Measurements from ENCODE around the gene CNPY1.

CNPY1 gene

GRCh38 chr7:155584763-155585531, 38.6 kb upstream of the CNPY1 start:
- no peak for TF ChIP-seq POLR2A (IDR thresholded peaks at IDR 0.05; ENCODE audit: low read length)
- TF ChIP-seq GATA1 (IDR thresholded peaks at IDR 0.05; ENCODE audit: low read depth, low read length) = no peak
- peak; percentile 6 to 53 for DNase-seq

GRCh38 chr7:155584261-155584660, 37.9 kb upstream of the CNPY1 start:
- DNase-seq = no peak
- TF ChIP-seq POLR2A (IDR thresholded peaks at IDR 0.05; ENCODE audit: low read length) = no peak
- no peak for TF ChIP-seq GATA1 (IDR thresholded peaks at IDR 0.05; ENCODE audit: low read depth, low read length)

GRCh38 chr7:155583636-155584035, 37.3 kb upstream of the CNPY1 start:
- DNase-seq = no peak
- TF ChIP-seq GATA1 (IDR thresholded peaks at IDR 0.05; ENCODE audit: low read depth, low read length) = no peak
- TF ChIP-seq POLR2A (IDR thresholded peaks at IDR 0.05; ENCODE audit: low read length) = no peak

- no peak for DNase-seq
- no peak for TF ChIP-seq POLR2A (IDR thresholded peaks at IDR 0.05; ENCODE audit: low read length)
- TF ChIP-seq GATA1 (IDR thresholded peaks at IDR 0.05; ENCODE audit: low read depth, low read length) = no peak
These were observed 35.6 kb upstream of the CNPY1 start for GRCh38 chr7:155581954-155582353.

GRCh38 chr7:155581107-155581830, 34.9 kb upstream of the CNPY1 start:
- DNase-seq = no peak
- no peak for TF ChIP-seq POLR2A (IDR thresholded peaks at IDR 0.05; ENCODE audit: low read length)
- no peak for TF ChIP-seq GATA1 (IDR thresholded peaks at IDR 0.05; ENCODE audit: low read depth, low read length)

- TF ChIP-seq POLR2A (IDR thresholded peaks at IDR 0.05; ENCODE audit: low read length) (no peak), GATA1 (IDR thresholded peaks at IDR 0.05; ENCODE audit: low read depth, low read length) (no peak)
- DNase-seq = no peak
These were observed 34.0 kb upstream of the CNPY1 start for GRCh38 chr7:155580367-155580766.

- TF ChIP-seq POLR2A (IDR thresholded peaks at IDR 0.05; ENCODE audit: low read length) = no peak
- TF ChIP-seq GATA1 (IDR thresholded peaks at IDR 0.05; ENCODE audit: low read depth, low read length) = no peak
- no peak for DNase-seq
These were observed 33.2 kb upstream of the CNPY1 start for GRCh38 chr7:155579565-155579964.

- TF ChIP-seq POLR2A (IDR thresholded peaks at IDR 0.05; ENCODE audit: low read length) (no peak), GATA1 (IDR thresholded peaks at IDR 0.05; ENCODE audit: low read depth, low read length) (no peak)
These were observed 31.7 kb upstream of the CNPY1 start for GRCh38 chr7:155578016-155578415.

GRCh38 chr7:155577509-155577905, 31.1 kb upstream of the CNPY1 start:
- TF ChIP-seq GATA1 (IDR thresholded peaks at IDR 0.05; ENCODE audit: low read depth, low read length) = no peak
- no peak for TF ChIP-seq POLR2A (IDR thresholded peaks at IDR 0.05; ENCODE audit: low read length)
- DNase-seq = no peak

More at GRCh38 chr7:155578016-155578415, 31.7 kb upstream of the CNPY1 start:
- no peak for DNase-seq

GRCh38 chr7:155576900-155577508, 30.6 kb upstream of the CNPY1 start:
- no peak for DNase-seq
- no peak for TF ChIP-seq GATA1 (IDR thresholded peaks at IDR 0.05; ENCODE audit: low read depth, low read length)
- no peak for TF ChIP-seq POLR2A (IDR thresholded peaks at IDR 0.05; ENCODE audit: low read length)

GRCh38 chr7:155576416-155576815, 30.1 kb upstream of the CNPY1 start:
- no peak for TF ChIP-seq POLR2A (IDR thresholded peaks at IDR 0.05; ENCODE audit: low read length)
- TF ChIP-seq GATA1 (IDR thresholded peaks at IDR 0.05; ENCODE audit: low read depth, low read length) = no peak
- no peak for DNase-seq

GRCh38 chr7:155574556-155575290, 28.4 kb upstream of the CNPY1 start:
- no peak for DNase-seq
- no peak for TF ChIP-seq POLR2A (IDR thresholded peaks at IDR 0.05; ENCODE audit: low read length)
- TF ChIP-seq GATA1 (IDR thresholded peaks at IDR 0.05; ENCODE audit: low read depth, low read length) = no peak

- no peak for DNase-seq
- TF ChIP-seq POLR2A (IDR thresholded peaks at IDR 0.05; ENCODE audit: low read length) (no peak), GATA1 (IDR thresholded peaks at IDR 0.05; ENCODE audit: low read depth, low read length) (no peak)
These were observed 25.4 kb upstream of the CNPY1 start for GRCh38 chr7:155571581-155572345.

All from erythroblast (primary cell).